HuH-7 (cell line): ENCODE measurements around the gene TMEM235.
"Not testable (repeated sequence)": the region's sequence is repeated elsewhere in the genome, so short reads cannot be mapped to it uniquely, and the experiment has no call there.

Experiments
- DNase-seq: peaks from one replicate; pipeline ENCODE4 v3.0.0; 2011; ENCODE audit warnings: low spot score

Gene TMEM235

GRCh38 chr17:78219396-78220150, 11.9 kb upstream of the TMEM235 start:
- DNase-seq: no peak

- no peak for DNase-seq
These were observed 8.4 kb upstream of the TMEM235 start for GRCh38 chr17:78223061-78223460.

- DNase-seq: no peak
These were observed 7.7 kb upstream of the TMEM235 start for GRCh38 chr17:78223765-78224164.

- no peak for DNase-seq
These were observed 7.0 kb upstream of the TMEM235 start for GRCh38 chr17:78224231-78225087.

- DNase-seq: no peak
These were observed 6.2 kb upstream of the TMEM235 start for GRCh38 chr17:78225088-78225865.

GRCh38 chr17:78226055-78226758, 5.2 kb upstream of the TMEM235 start:
- no peak for DNase-seq

- DNase-seq: no peak
These were observed 4.5 kb upstream of the TMEM235 start for GRCh38 chr17:78226759-78227454.

GRCh38 chr17:78227455-78227916, 3.9 kb upstream of the TMEM235 start:
- no peak for DNase-seq

GRCh38 chr17:78228176-78228575, 3.3 kb upstream of the TMEM235 start:
- DNase-seq: no peak

GRCh38 chr17:78230252-78230962, 1.0 kb upstream of the TMEM235 start:
- no peak for DNase-seq

- no peak for DNase-seq
These were observed 794 bp downstream of the TMEM235 start for GRCh38 chr17:78231991-78232858.

GRCh38 chr17:78232859-78233173, 1.4 kb downstream of the TMEM235 start:
- DNase-seq: no peak

- DNase-seq: no peak
These were observed 2.2 kb downstream of the TMEM235 start for GRCh38 chr17:78233678-78234077.

GRCh38 chr17:78234261-78234865, 2.9 kb downstream of the TMEM235 start:
- no peak for DNase-seq

- DNase-seq: not testable (repeated sequence)
These were observed 3.6 kb downstream of the TMEM235 start for GRCh38 chr17:78235022-78235421.

- DNase-seq: no peak
These were observed 4.5 kb downstream of the TMEM235 start for GRCh38 chr17:78235885-78236284.

- DNase-seq: no peak
These were observed 5.1 kb downstream of the TMEM235 start for GRCh38 chr17:78236362-78237127.

GRCh38 chr17:78237401-78238012, 6.1 kb downstream of the TMEM235 start:
- no peak for DNase-seq
